Measurements from ENCODE around the gene SPPL2C.

SPPL2C gene

DNA sequence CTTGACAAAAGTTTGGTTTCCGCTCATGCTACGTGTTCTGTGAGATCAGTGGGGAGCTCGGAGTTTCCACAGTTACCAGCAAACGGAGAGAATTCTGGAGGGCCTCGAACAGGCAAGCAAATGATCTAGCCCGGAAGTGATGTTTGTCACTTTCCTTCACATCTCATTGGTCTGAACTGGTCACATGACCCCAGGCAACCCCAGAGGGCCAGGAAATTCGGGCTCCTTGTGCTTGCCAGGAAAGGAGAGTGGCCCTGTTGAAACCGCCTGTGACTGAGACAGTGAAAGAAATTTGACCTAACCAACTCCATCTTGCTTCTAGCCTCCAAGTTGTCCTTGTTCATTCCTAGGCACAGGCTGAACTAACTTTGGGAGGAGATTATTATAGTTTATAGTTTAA, 23.0 kb downstream of the SPPL2C start:
- H3K27ac ChIP-seq (ENCODE audit: low read depth, low read length, poor library complexity, severe bottlenecking): no peak overlapping the region
- H4K20me1 ChIP-seq (ENCODE audit: insufficient read depth, low read length): no peaks in the 10 kb centered on the region
- no peaks in the 10 kb centered on the region for H3K79me2 ChIP-seq (ENCODE audit: insufficient read depth, low read length)
- H3K4me2 ChIP-seq (ENCODE audit: low read length): no peak overlapping the region
- 0 out of 2 replicates have a peak, but pooled peaks cover 4% of the 10 kb centered on the region for H3K9me3 ChIP-seq (ENCODE audit: low read length)
- H3K27me3 ChIP-seq (ENCODE audit: insufficient read depth, low read length): no peaks in the 10 kb centered on the region; the same call in 1 of the 2 replicates
- H3K9ac ChIP-seq (ENCODE audit: low read length): no peak overlapping the region
- no peaks in the 10 kb centered on the region for H3K9me2 ChIP-seq (ENCODE audit: low read depth, low read length)
- H3F3A ChIP-seq (ENCODE audit: insufficient read depth, low read length): no peaks in the 10 kb centered on the region
- H3K4me3 ChIP-seq (ENCODE audit: low read depth, low read length, poor library complexity, severe bottlenecking): no peak overlapping the region
- no peak overlapping the region for H2AFZ ChIP-seq (ENCODE audit: low read length)
- no peaks in the 10 kb centered on the region; the same call in 1 of the 2 replicates for H3K36me3 ChIP-seq (ENCODE audit: insufficient read depth, low read length)
- TF ChIP-seq, protein P1, sequence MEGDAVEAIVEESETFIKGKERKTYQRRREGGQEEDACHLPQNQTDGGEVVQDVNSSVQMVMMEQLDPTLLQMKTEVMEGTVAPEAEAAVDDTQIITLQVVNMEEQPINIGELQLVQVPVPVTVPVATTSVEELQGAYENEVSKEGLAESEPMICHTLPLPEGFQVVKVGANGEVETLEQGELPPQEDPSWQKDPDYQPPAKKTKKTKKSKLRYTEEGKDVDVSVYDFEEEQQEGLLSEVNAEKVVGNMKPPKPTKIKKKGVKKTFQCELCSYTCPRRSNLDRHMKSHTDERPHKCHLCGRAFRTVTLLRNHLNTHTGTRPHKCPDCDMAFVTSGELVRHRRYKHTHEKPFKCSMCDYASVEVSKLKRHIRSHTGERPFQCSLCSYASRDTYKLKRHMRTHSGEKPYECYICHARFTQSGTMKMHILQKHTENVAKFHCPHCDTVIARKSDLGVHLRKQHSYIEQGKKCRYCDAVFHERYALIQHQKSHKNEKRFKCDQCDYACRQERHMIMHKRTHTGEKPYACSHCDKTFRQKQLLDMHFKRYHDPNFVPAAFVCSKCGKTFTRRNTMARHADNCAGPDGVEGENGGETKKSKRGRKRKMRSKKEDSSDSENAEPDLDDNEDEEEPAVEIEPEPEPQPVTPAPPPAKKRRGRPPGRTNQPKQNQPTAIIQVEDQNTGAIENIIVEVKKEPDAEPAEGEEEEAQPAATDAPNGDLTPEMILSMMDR (IDR thresholded peaks at IDR 0.05; ENCODE audit: low read length): no peak
- H3K4me1 ChIP-seq (ENCODE audit: insufficient read depth, low read length, severe bottlenecking): no peaks in the 10 kb centered on the region

DNA sequence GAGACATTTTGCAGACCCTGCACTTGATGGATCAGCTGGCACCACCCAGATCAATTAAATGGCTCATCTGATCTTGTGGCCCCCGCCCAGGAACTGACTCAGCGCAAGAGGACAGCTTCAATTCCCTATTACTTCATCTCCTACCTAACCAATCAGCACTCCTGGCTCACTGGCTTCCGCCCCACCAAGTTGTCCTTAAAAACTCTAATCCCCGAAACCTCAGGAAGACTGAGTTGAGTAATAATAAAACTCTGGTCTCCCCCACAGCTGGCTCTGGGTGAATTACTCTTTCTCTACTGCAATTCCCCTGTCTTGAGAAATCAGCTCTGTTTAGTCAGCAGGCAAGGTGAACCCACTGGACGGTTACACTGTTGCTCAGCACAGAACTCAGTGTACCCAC, 23.6 kb downstream of the SPPL2C start:
- TF ChIP-seq, protein P1 (IDR thresholded peaks at IDR 0.05; ENCODE audit: low read length): no peak
- no peak for TF ChIP-seq EZH2 (IDR thresholded peaks at IDR 0.05; ENCODE audit: borderline replicate concordance, low read length)
- Histone ChIP-seq H3F3A (ENCODE audit: insufficient read depth, low read length) (no peaks in the 10 kb centered on the region), H3K4me2 (ENCODE audit: low read length) (no peak overlapping the region), H3K79me2 (ENCODE audit: insufficient read depth, low read length) (no peaks in the 10 kb centered on the region), H3K4me1 (ENCODE audit: insufficient read depth, low read length, severe bottlenecking) (no peaks in the 10 kb centered on the region), H3K9me3 (ENCODE audit: low read length) (0 out of 2 replicates have a peak, but pooled peaks cover 4% of the 10 kb centered on the region), H3K36me3 (ENCODE audit: insufficient read depth, low read length) (no peaks in the 10 kb centered on the region; the same call in 1 of the 2 replicates), H3K4me3 (ENCODE audit: low read depth, low read length, poor library complexity, severe bottlenecking) (no peak overlapping the region), H3K27me3 (ENCODE audit: insufficient read depth, low read length) (no peaks in the 10 kb centered on the region; the same call in 1 of the 2 replicates), H3K9me2 (ENCODE audit: low read depth, low read length) (no peaks in the 10 kb centered on the region), H4K20me1 (ENCODE audit: insufficient read depth, low read length) (no peaks in the 10 kb centered on the region), H3K9ac (ENCODE audit: low read length) (no peak overlapping the region), H2AFZ (ENCODE audit: low read length) (no peak overlapping the region), H3K27ac (ENCODE audit: low read depth, low read length, poor library complexity, severe bottlenecking) (no peak overlapping the region)

DNA sequence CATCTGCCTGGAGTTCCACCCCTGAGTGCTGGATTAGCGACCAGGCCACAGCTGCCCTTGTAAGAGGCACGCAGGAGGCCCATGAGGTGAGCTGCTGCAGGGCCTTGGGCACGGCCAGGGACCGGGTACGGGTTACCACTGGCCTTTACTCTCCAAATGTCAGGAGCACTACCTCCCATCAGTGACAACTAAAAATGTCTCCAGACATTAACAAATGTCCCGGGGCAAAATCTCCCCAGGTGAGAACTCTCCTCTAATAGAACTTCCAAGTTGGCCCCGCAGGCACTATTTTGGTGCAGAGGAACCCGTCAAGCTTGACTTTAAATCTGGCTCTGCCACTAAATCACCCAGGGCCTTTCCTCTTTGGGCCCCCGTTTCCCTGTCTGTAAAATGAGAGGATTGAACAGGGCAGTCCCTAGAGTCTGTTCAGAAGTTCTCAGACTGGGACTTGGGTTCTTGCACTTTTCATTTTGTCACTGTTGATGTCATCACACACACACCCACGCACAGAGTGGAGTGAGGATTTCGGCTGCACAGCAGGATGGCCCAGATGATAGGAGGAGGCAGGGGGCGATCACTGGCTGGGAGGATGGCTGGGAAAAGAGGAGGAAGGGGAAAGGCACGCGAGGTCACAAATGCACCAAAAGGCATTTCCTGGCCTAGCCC, 25.1 kb downstream of the SPPL2C start:
- TF ChIP-seq, protein P1 (IDR thresholded peaks at IDR 0.05; ENCODE audit: low read length): no peak
- TF ChIP-seq EZH2 (IDR thresholded peaks at IDR 0.05; ENCODE audit: borderline replicate concordance, low read length): no peak
- Histone ChIP-seq H3F3A (ENCODE audit: insufficient read depth, low read length) (no peaks in the 10 kb centered on the region), H3K4me1 (ENCODE audit: insufficient read depth, low read length, severe bottlenecking) (no peaks in the 10 kb centered on the region), H4K20me1 (ENCODE audit: insufficient read depth, low read length) (no peaks in the 10 kb centered on the region), H3K4me3 (ENCODE audit: low read depth, low read length, poor library complexity, severe bottlenecking) (no peak overlapping the region), H3K36me3 (ENCODE audit: insufficient read depth, low read length) (no peaks in the 10 kb centered on the region; the same call in 1 of the 2 replicates), H3K27ac (ENCODE audit: low read depth, low read length, poor library complexity, severe bottlenecking) (no peak overlapping the region), H3K27me3 (ENCODE audit: insufficient read depth, low read length) (no peaks in the 10 kb centered on the region; the same call in 1 of the 2 replicates), H3K4me2 (ENCODE audit: low read length) (no peak overlapping the region), H3K9ac (ENCODE audit: low read length) (no peak overlapping the region), H3K79me2 (ENCODE audit: insufficient read depth, low read length) (no peaks in the 10 kb centered on the region), H3K9me2 (ENCODE audit: low read depth, low read length) (no peaks in the 10 kb centered on the region), H3K9me3 (ENCODE audit: low read length) (0 out of 2 replicates have a peak, but pooled peaks cover 4% of the 10 kb centered on the region), H2AFZ (ENCODE audit: low read length) (no peak overlapping the region)

Data from OCI-LY1 (cell line).